ENCODE data around the gene VSIG10.

VSIG10 gene

GRCh38 chr12:118073768-118074167, 30.0 kb downstream of the VSIG10 start:
- no peak overlapping the region for H3K4me3 ChIP-seq (ENCODE audit: low read depth, low read length)
- TF ChIP-seq KLF9 (tag by site-specific recombination; IDR thresholded peaks at IDR 0.05; ENCODE audit: low read depth) (no peak), KLF1 (tag by site-specific recombination; IDR thresholded peaks at IDR 0.05) (no peak), HOXD13 (CRISPR knock-in tag; IDR thresholded peaks at IDR 0.05; ENCODE audit: borderline replicate concordance) (no peak), ZNF423 (tag by site-specific recombination; IDR thresholded peaks at IDR 0.05) (no peak), ZIC2 (tag by site-specific recombination; IDR thresholded peaks at IDR 0.05) (peak; percentile 39; the same call in 1 of the 2 replicates), ZNF530 (tag by site-specific recombination; IDR thresholded peaks at IDR 0.05; ENCODE audit: low read depth) (no peak), GLIS1 (tag by site-specific recombination; IDR thresholded peaks at IDR 0.05) (peak; percentile 93)
- ChIA-PET CTCF (interaction anchor here (0.7 kb wide), 1 partner anchor 19 kb away, joined by 3 read pairs; no protein-coding TSS in a partner anchor), POLR2A (no interaction called here)
- no peak overlapping the region for H3K27ac ChIP-seq (ENCODE audit: extremely low read depth, low read depth, low read length)
- H3K4me1 ChIP-seq (ENCODE audit: control insufficient read depth, insufficient read depth, low read length): no peaks in the 10 kb centered on the region
- H3K36me3 ChIP-seq (ENCODE audit: control insufficient read depth in 2 of 2, insufficient read depth in 1 of 2, low read length in 2 of 2): peaks cover 0 to 8% of the 10 kb centered on the region in 2 experiments; a peak in 1 of 3 replicates
- H3K9me3 ChIP-seq (ENCODE audit: control insufficient read depth, insufficient read depth, low read depth, low read length): no peaks in the 10 kb centered on the region

- Histone ChIP-seq H3K9me3 (ENCODE audit: control insufficient read depth, insufficient read depth, low read depth, low read length) (no peaks in the 10 kb centered on the region), H3K27ac (ENCODE audit: extremely low read depth, low read depth, low read length) (no peak overlapping the region), H3K4me3 (ENCODE audit: low read depth, low read length) (no peak overlapping the region), H3K36me3 (ENCODE audit: control insufficient read depth in 2 of 2, insufficient read depth in 1 of 2, low read length in 2 of 2) (peaks cover 0 to 2% of the 10 kb centered on the region in 2 experiments; a peak in 1 of 3 replicates), H3K4me1 (ENCODE audit: control insufficient read depth, insufficient read depth, low read length) (no peaks in the 10 kb centered on the region)
- TF ChIP-seq ZNF184 (tag by site-specific recombination; IDR thresholded peaks at IDR 0.05) (no peak), ZNF239 (tag by site-specific recombination; IDR thresholded peaks at IDR 0.05) (no peak), HIC1 (tag by site-specific recombination; IDR thresholded peaks at IDR 0.05) (no peak), PRDM1 (tag by site-specific recombination; IDR thresholded peaks at IDR 0.05) (no peak), ZNF335 (tag by site-specific recombination; conservative IDR thresholded peaks at IDR 0.05) (no peak)
- CTCF ChIA-PET: interaction anchor here (1.2 kb wide), 1 partner anchor 11 kb away, joined by 3 read pairs; no protein-coding TSS in a partner anchor
- POLR2A ChIA-PET: interaction anchor here (0.8 kb wide), 1 partner anchor 9 kb away, joined by 7 read pairs; no protein-coding TSS in a partner anchor
Observed at GRCh38 chr12:118070650-118071049, 33.2 kb downstream of the VSIG10 start.

GRCh38 chr12:118068445-118068844, 35.4 kb downstream of the VSIG10 start:
- H3K36me3 ChIP-seq (ENCODE audit: control insufficient read depth in 2 of 2, insufficient read depth in 1 of 2, low read length in 2 of 2): peaks cover 0 to under 1% of the 10 kb centered on the region in 2 experiments; a peak in 1 of 3 replicates

More at GRCh38 chr12:118068445-118068844, 35.4 kb downstream of the VSIG10 start:
- H3K27ac ChIP-seq (ENCODE audit: extremely low read depth, low read depth, low read length): no peak overlapping the region
- POLR2A ChIA-PET: interaction anchor here (0.6 kb wide), 1 partner anchor 32 kb away, joined by 3 read pairs; no protein-coding TSS in a partner anchor
- no peaks in the 10 kb centered on the region for H3K4me1 ChIP-seq (ENCODE audit: control insufficient read depth, insufficient read depth, low read length)
- CTCF ChIA-PET: interaction anchor here (0.5 to 5.3 kb wide), 2 partner anchors 13 to 213 kb away, joined by 6 to 44 read pairs; no protein-coding TSS in a partner anchor
- no peaks in the 10 kb centered on the region for H3K9me3 ChIP-seq (ENCODE audit: control insufficient read depth, insufficient read depth, low read depth, low read length)
- H3K4me3 ChIP-seq (ENCODE audit: low read depth, low read length): no peak overlapping the region
- TF ChIP-seq ZNF513 (tag by site-specific recombination; IDR thresholded peaks at IDR 0.05): peak; percentile 85
- TF ChIP-seq ATF2 (tag by site-specific recombination; IDR thresholded peaks at IDR 0.05; ENCODE audit: low read depth): peak; percentile 81
- TF ChIP-seq SP7 (tag by site-specific recombination; IDR thresholded peaks at IDR 0.05): no peak
- TF ChIP-seq ZNF423 (tag by site-specific recombination; IDR thresholded peaks at IDR 0.05): no peak
